ENCODE results near the gene SCARB1. TPM values are rescaled to one million over a fixed set of nuclear protein-coding genes. Genes with fewer than 3 reads are reported as not detected.

Gene SCARB1
- total RNA-seq, result 33.3 and 56.7 TPM in 2 replicates

DNA sequence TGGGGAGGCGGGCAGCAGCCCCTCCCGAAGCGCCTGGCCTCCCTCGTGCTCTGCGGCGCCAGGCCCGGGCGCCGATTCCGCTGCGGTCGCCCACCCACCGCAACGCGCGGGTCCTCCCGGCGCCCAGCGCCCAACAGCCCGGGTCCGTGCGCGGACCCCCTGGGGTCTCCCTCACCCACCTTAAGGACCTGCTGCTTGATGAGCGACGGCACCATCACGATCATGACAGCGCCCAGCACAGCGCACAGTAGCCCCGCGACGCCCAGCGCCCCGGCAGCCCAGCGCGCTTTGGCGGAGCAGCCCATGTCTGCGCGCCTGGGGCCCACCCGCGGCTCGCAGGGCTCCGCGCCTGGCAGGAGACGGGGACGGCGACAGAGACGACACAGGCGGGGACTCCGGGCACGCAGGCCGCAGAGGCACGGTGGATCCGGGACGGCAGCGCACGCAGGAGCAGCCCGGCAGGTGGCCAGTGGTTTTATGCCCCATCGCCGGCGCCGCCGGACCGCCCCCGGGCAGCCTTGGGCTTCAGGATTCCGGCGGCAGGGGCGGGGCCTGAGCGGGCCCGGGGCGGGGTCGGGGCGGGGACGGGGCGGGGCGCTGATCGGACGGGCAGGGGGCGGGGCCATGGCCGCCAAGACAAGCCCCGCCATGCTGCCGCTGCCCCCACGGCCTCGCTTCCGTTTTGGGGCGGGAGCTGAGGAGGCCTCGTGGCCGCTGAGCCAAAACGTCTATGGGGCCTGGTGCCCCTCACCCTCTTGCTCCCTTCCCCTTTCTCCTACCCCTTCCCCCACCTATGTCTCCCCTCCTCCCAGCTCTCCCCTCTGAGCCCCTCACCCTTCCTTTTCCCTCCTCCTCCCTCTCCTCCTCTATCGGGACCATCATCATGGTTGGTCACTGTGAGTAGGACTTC, at the start of gene SCARB1:
Gene SCARB1, minus strand, starts transcription at position 449 of the 910 bp plus-strand sequence. Its CDS starts 144 bp downstream, at position 305.

Other genes with a start within 250 kb of the SCARB1 start
- 835 and 955 TPM in 2 replicates for gene UBC, start 50.8 kb upstream of the SCARB1 start, total RNA-seq
- gene DHX37, start 125.3 kb upstream of the SCARB1 start, total RNA-seq, result 9.5 and 17.4 TPM in 2 replicates
- gene BRI3BP, start 129.8 kb upstream of the SCARB1 start, total RNA-seq, result 1.6 and 2.2 TPM in 2 replicates
- 11.4 and 27.2 TPM in 2 replicates for gene AACS, start 201.6 kb upstream of the SCARB1 start, total RNA-seq

Measured in pericardium fibroblast (primary cell).